Lower leg skin (tissue), 4 donors: ENCODE data around the gene CDK18. TPM values are rescaled to one million over a fixed set of nuclear protein-coding genes. Genes with fewer than 3 reads are reported as not detected.

ENCODE experiments used
- DNase-seq, 2 donors: peaks; one replicate each; pipeline ENCODE4 v3.0.0-alpha.2; 2019; ENCODE audit warnings: low spot score in 2 of 2
- H3K4me3 ChIP-seq: fragments of 200-600 bp; sonication (generic); 2 replicates; pipeline ENCODE4 v1.5.1; 2017; ENCODE audit warnings: mild to moderate bottlenecking, low read depth; ENCODE audit not compliant: poor library complexity, severe bottlenecking
- POLR2A ChIP-seq, 2 donors: fragments of 450-650 bp; IDR thresholded peaks; one replicate each; pipeline ENCODE4 v1.6.1; 2016 to 2017; ENCODE audit warnings: antibody characterized with exemption in 2 of 2, mild to moderate bottlenecking in 1 of 2, moderate library complexity in 1 of 2
- WGBS, 2 donors: methylation state at CpG; one replicate each; pipeline ENCODE4 v1.1.5; 2018; 5-methylcytosine and 5-hydroxymethylcytosine counted together
- intact Hi-C: fragments of 100-400 bp; cut with DNase I; formaldehyde crosslinking; loops from one replicate; pipeline ENCODE4 v1.15.0; 2023; ENCODE audit warnings: low total_unique reads
- total RNA-seq, 4 donors: library from RNA; depleted of rRNA; stranded (reverse); fragments of >200 nt; gene quantifications; one replicate each; pipeline ENCODE4 v1.1.0, GENCODE V29; 2016
- TF ChIP-seq, protein P1 (sequence below), 3 donors: fragments of 450-650 bp; IDR thresholded peaks; one replicate each; pipeline ENCODE4 v1.5.1; 2016; ENCODE audit warnings: antibody characterized with exemption in 3 of 3, mild to moderate bottlenecking in 3 of 3, moderate library complexity in 2 of 3

CDK18 gene
- total RNA-seq, 4 donors from 2014 or later, result 4.5 to 6.5 (median 5.1) TPM

DNA sequence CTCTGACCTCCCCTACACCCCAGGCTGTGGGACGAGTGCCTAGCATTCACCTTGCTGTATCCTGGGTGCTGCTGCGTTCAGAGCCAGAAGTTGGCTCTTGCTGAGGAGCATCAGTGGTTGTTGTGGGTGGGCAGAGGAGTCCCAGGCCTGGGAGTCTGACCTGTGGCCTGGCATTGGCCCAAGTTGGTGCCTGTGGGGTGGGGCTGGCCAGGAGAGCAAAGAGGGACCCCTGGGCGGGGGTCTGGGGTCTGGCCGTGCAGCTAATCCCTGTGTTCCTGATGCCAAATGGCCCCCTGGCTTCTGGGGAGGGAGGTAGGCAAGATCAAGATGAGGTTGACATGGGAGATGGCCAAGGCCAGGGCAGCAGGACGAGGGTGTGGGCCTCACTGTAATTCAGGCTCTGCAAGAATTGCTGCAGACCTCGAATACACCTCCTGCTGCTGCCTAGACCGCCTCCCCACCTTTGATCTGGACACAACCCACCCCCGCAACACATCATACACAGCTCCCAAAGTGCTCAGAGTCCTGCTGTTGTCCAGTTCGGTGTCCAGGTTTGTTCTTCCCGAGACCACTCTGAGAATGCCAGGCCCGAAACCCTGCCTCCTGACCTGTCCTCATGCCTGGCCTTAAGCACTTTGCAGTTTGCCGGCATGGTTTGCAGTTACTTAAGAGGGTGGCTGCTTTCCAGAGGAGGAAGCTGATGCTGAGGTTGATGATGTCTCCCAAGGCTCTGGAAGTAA, 28.7 kb downstream of the CDK18 start:
- intact Hi-C loops, result no loop called here
- H3K4me3 ChIP-seq, result no peak overlapping the region
- TF ChIP-seq POLR2A (IDR thresholded peaks at IDR 0.05), result no peak
- TF ChIP-seq, protein P1, sequence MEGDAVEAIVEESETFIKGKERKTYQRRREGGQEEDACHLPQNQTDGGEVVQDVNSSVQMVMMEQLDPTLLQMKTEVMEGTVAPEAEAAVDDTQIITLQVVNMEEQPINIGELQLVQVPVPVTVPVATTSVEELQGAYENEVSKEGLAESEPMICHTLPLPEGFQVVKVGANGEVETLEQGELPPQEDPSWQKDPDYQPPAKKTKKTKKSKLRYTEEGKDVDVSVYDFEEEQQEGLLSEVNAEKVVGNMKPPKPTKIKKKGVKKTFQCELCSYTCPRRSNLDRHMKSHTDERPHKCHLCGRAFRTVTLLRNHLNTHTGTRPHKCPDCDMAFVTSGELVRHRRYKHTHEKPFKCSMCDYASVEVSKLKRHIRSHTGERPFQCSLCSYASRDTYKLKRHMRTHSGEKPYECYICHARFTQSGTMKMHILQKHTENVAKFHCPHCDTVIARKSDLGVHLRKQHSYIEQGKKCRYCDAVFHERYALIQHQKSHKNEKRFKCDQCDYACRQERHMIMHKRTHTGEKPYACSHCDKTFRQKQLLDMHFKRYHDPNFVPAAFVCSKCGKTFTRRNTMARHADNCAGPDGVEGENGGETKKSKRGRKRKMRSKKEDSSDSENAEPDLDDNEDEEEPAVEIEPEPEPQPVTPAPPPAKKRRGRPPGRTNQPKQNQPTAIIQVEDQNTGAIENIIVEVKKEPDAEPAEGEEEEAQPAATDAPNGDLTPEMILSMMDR (IDR thresholded peaks at IDR 0.05), result no peak
- DNase-seq, result no peak
- 84 to 89% methylated on average over 10 to 12 of the region's 12 CpGs for WGBS, 2 donors

DNA sequence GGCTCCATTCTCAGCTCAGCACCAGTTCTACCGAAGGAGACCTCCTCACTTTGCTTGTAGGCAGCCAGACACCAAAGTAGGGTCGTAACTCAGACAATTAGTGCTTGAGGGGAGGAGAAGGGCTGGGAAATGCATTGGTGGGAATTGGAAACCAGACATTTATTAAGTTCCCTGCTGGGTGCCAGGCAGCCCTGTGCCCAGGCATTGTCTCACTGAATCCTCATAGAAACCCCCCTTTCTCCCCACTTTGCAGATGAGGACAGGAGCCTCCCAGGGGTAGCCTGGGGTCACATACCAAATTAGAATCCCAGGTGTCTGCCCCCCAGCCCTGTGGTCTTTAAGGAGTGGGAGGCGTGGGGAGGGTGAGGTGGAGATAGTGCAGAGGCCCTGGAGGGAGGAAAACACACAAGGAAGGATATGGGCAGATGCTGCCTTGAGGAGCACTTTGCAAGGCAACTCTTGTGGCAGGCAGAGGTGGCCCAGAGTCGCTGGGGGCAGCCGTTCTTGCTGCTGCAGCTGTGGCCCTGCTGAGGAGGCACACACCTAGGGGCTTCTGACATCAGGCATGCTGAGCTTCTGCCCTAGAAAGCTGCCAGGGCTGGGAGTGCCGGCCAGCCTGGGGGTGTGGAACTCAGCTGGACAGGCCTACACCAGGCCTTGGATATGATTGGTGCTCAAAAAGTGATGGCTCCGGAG, 29.4 kb downstream of the CDK18 start:
- no peak for TF ChIP-seq POLR2A (IDR thresholded peaks at IDR 0.05)
- TF ChIP-seq, protein P1 (IDR thresholded peaks at IDR 0.05), result no peak
- intact Hi-C loops, result no loop called here
- peak in 1 of 2 donors; percentile 80 for DNase-seq
- no peak overlapping the region for H3K4me3 ChIP-seq
- WGBS, 2 donors, result 79 to 86% methylated on average over 7 of the region's 7 CpGs

DNA sequence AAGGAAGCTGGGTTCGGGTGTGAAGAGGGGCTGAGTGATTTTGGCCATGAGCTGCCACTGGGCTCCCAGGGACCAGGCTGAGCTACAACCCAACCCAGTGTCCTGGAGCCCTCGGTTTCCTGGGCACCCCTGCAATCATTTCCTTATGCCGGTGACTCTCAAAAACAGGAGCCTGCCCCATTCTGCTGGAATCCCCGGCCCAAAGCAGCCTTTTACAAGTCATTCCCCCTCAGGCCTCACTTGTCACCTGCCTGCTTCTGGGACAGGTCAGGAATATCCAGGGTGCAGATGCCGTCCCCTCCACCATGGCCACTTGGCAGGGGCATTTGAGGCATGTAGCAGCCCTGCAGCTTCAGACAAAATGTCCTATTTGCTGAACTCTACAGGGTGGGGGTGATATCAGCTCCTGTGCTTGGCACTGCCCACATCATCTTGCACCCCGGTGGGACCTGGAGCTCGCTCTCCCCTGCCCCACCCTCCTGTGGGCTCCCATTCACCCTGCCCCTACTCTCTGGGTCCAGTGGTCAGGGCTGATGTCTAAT, 30.0 kb downstream of the CDK18 start:
- 91 to 93% methylated on average over 7 of the region's 7 CpGs for WGBS, 2 donors
- peak in 1 of 2 donors; percentile 80 for DNase-seq
- intact Hi-C loops, result no loop called here
- no peak overlapping the region for H3K4me3 ChIP-seq
- TF ChIP-seq, protein P1 (IDR thresholded peaks at IDR 0.05), result no peak
- no peak for TF ChIP-seq POLR2A (IDR thresholded peaks at IDR 0.05)

DNA sequence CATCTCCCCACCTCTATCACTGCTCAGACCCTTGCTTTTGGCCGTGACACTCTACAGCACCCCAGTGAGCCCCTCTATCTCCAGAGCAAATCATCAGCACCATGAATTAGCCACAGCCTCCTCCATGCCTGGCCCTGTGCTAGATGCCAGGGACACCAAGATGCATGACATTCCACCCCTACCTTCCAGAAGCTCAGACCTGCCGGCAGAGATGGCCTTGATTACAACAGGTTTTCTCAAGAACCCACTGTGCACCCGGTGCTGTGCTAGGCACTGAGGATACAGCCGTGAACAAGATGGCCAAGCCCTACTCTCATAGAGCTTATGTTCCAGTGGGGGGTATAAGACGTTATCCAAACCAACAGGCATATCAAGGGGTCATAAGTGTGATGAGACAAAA, 30.6 kb downstream of the CDK18 start:
- H3K4me3 ChIP-seq, result no peak overlapping the region
- no peak for TF ChIP-seq POLR2A (IDR thresholded peaks at IDR 0.05)
- TF ChIP-seq, protein P1 (IDR thresholded peaks at IDR 0.05), result no peak
- intact Hi-C loops, result no loop called here
- 84 to 89% methylated on average over 5 of the region's 5 CpGs for WGBS, 2 donors
- peak in 1 of 2 donors; percentile 61 for DNase-seq

DNA sequence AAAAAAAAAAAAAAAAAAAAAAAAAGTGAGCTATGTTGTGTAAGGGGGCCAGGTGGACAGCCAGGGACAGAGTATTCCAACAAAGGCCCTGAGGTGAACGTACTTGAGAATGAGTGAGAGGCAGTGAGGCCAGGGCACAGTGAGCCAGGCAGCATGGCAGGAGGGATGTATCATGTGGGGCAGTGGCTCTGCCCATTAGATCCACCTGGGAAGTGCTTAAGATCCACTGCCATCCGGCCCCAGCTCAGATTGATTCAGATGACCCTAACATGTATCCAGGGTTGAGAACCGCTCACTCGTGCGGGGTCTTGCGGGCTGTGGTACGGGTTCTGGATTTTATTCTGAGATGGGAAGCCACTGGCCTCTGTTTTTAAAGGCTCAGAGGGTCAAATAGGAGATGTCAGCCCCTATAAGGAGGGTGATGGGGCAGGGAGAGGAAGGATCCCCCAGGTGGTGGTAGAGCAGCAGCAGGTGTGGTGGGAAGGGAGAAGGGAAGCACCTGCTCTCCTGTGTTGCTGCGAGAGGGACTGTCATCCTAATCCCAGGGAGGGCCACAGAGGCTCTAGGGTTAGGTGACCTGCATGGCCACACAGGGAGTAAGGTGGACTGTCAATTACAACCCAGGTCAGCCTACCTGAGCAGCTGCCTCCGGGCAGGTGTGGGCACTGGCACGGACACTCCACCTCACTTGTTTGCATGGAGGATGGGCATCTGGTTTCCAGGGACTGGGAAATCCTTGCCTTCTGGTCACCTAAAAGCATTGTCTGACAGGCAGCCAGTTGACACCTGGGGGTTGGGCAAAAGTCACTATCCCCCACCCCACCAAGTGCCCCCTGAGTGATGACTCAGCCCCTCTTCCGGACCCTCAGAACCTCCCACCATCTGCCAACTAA, 31.6 kb downstream of the CDK18 start:
- intact Hi-C loops, result no loop called here
- WGBS, 2 donors, result 79 to 80% methylated on average over 10 to 11 of the region's 11 CpGs
- no peak overlapping the region for H3K4me3 ChIP-seq
- TF ChIP-seq, protein P1 (IDR thresholded peaks at IDR 0.05), result no peak
- TF ChIP-seq POLR2A (IDR thresholded peaks at IDR 0.05), result no peak
- peak in 1 of 2 donors; percentile 80 for DNase-seq
